C4-2B (cell line): ENCODE results near the gene KIF26B.

ENCODE experiments used
- H3K27ac ChIP-seq: fragments of 450-650 bp; 2 replicates; pipeline ENCODE4 v1.5.1; 2017
- ZFX ChIP-seq: fragments of 450-650 bp; IDR thresholded peaks from 2 replicates; pipeline ENCODE4 v1.6.1; 2017
- TF ChIP-seq, protein P1 (sequence below): fragments of 450-650 bp; conservative IDR thresholded peaks from 2 replicates; pipeline ENCODE4 v1.5.1; 2017; ENCODE audit warnings: mild to moderate bottlenecking

Gene KIF26B

DNA sequence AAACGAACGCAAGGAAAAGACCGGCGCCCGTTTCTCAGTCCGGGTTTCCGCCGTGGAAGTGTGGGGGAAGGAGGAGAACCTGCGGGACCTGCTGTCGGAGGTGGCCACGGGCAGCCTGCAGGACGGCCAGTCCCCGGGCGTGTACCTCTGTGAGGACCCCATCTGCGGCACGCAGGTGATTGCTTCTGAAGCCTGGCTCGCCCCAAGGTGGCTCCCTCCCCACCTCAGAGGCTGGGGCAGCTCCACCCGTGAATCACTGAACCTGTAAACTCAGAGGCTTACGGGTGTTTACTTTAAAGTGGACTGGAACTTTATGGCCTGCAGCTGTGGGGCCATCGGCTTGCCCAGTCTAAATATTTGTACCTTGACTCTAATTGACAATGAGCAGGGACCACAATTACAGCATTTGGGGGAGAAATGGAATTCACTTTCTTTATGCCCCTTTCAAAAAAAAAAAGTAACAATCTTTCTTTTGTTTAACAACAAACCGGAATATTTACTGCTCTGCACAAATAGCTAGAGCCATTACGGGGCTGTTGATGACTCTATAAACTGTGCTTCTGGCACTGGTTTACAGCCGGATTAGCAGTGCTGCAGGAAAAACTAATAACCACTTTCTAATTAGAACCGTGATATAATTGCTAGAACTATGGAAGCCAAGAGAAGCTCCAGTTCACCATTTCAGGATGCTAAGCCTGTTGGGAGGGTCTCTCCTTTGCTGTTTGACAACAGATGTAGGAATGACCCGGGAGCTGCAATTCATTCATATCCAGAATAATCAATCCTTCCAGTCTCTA lies 454.8 kb downstream of the KIF26B start:
- TF ChIP-seq, protein P1, sequence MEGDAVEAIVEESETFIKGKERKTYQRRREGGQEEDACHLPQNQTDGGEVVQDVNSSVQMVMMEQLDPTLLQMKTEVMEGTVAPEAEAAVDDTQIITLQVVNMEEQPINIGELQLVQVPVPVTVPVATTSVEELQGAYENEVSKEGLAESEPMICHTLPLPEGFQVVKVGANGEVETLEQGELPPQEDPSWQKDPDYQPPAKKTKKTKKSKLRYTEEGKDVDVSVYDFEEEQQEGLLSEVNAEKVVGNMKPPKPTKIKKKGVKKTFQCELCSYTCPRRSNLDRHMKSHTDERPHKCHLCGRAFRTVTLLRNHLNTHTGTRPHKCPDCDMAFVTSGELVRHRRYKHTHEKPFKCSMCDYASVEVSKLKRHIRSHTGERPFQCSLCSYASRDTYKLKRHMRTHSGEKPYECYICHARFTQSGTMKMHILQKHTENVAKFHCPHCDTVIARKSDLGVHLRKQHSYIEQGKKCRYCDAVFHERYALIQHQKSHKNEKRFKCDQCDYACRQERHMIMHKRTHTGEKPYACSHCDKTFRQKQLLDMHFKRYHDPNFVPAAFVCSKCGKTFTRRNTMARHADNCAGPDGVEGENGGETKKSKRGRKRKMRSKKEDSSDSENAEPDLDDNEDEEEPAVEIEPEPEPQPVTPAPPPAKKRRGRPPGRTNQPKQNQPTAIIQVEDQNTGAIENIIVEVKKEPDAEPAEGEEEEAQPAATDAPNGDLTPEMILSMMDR, result no peak
- TF ChIP-seq ZFX, result no peak
- no peak overlapping the region for H3K27ac ChIP-seq

DNA sequence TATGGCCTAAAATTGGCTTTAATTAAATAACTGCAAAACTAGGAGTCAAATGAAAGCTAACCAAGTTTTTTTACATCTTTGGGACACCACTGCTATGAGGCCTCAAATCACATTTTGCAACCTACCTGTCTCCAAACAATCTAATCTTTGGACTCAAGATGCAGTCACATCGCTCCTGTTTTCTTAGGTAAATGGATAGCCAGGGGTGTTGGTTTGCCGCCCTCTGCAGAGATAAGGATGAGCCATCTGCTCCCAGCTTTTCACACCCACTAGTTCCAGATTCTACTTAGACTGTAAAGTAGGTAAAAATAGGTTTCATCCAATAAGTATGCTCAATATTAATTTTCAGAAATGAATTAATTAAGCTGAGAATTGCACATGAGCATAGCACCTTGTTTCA lies 456.5 kb downstream of the KIF26B start:
- no peak overlapping the region for H3K27ac ChIP-seq
- TF ChIP-seq ZFX, result no peak
- TF ChIP-seq, protein P1, result no peak

DNA sequence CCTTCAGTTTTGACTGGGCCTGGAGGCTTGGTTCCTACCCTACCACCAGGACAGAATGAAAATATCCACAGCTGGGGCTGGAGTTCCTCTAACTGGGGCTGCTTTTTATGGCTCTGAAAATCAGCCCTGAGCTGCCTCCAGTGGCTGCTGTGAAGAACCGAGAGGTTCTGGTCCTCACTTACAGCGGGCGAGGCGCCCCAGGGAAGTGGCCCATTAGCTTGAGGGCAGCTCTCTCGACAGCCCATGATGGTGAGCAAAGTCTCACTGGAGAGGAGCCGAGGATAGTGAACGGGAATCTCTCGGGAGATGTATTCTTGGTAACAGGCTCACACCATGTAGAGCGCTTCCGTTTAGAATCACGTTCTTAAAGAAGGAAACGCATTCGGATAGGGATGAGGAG lies 459.7 kb downstream of the KIF26B start:
- H3K27ac ChIP-seq, result no peak overlapping the region
- no peak for TF ChIP-seq ZFX
- TF ChIP-seq, protein P1, result no peak

DNA sequence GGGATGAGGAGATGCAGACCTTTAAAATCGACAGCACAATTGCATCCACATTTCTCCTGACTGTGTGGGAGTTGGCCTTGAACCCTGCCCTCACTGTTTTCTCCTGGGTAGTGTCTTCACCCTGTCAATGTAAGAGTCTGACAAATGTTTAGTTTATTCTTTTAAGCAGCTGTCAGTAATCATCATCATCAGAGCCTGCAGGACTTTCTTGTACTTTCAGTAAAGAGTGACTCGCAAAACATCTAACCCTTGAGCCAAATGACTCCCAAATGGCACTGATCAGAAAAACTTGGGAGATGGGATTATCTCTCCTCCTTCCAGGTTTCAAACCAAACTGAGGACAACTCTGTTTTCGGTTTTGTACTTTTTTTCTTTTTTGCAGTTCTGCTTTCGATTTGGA lies 460.2 kb downstream of the KIF26B start:
- TF ChIP-seq ZFX, result no peak
- TF ChIP-seq, protein P1, result no peak
- no peak overlapping the region for H3K27ac ChIP-seq

DNA sequence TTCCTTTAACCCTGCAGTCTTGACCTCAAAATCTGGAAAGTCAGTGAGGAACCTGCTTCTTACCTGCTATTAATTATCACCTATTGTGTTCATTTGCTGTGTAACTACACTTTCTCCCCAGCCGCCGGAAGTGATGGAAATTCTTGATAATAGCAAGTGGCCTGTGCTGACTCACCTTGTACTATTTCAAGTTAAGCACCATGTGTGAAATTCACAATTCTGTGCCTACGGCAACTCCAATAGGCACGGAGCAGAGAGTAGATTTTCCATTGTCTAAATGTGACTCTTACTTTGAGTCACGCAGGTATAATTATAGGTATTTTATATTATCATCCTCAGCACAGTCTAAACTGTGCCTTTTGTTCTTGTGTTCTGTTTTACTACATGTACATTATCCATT lies 466.8 kb downstream of the KIF26B start:
- TF ChIP-seq, protein P1, result no peak
- no peak for TF ChIP-seq ZFX
- H3K27ac ChIP-seq, result no peak overlapping the region

DNA sequence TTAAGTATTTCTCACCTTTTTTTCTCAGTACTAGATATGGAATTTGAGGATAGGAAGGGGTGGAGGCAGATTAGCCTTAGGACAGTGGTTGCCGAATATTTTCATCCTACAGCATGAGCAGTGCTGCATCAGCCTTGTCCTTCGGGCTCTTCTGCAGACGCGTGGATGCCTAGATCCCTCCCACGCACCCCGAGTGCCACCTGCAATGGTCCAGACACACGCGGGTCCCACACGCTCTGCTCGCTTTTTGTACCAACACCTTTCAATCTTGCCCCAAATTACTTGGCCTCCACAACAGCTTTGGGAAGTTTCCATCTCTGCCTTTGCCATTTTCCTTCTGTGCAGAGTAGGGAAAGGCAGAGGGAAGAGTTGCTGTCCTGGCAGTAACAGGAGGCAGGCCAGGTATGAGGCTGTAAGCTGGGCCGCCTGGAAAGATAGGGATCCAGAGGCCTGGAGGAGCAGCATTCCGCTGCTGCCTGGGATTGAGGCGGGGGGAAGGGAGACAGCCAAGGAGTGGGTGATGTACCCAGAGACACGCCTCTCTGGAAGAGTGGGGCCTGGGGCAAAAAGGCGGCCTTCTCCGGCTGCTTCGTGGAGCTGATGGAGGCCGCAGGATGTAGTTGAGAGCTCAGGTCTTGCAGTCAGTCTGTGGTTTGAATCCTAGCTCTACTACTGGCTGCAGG lies 467.7 kb downstream of the KIF26B start:
- no peak overlapping the region for H3K27ac ChIP-seq
- no peak for TF ChIP-seq ZFX
- TF ChIP-seq, protein P1, result no peak

DNA sequence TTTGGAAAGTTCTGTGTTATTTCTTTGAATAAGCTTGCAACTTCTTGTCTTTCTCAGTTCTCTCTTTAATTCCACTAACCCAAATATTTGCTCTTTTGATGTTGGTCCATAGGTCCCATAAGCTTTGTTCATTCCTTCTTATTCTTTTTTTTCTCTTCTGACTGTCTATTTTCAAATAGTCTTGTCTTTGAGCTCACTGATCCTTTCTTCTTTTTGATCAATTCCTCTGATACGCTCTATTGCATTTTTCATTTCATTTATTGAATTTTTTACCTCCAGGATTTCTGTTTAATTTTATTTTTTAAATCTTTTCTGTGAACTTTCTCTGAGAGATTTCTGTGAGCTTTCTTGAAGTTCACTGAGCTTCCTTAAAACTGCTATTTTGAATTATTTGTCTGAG lies 486.6 kb downstream of the KIF26B start:
- H3K27ac ChIP-seq, result no peak overlapping the region

More for the DNA sequence above, 486.6 kb downstream of the KIF26B start:
- TF ChIP-seq ZFX, result no peak
- TF ChIP-seq, protein P1, result no peak
